HepG2 (cell line): ENCODE measurements around the gene MMP24OS. TPM values are rescaled to one million over a fixed set of nuclear protein-coding genes. Genes with fewer than 3 reads are reported as not detected.

ENCODE experiments used
- AHDC1 ChIP-seq: sonication (generic); formaldehyde crosslinking; IDR thresholded peaks from 2 replicates; pipeline ENCODE4 v1.5.1; 2020; ENCODE audit warnings: mild to moderate bottlenecking, missing genetic modification reagents, borderline replicate concordance
- E2F1 ChIP-seq: sonication (generic); formaldehyde crosslinking; IDR thresholded peaks from 2 replicates; pipeline ENCODE4 v1.5.0; 2020; ENCODE audit warnings: missing genetic modification reagents
- ERF ChIP-seq: IDR thresholded peaks from 2 replicates; pipeline ENCODE4 v1.6.1; 2018; ENCODE audit warnings: missing biosample characterization, missing genetic modification reagents
- GATAD2A ChIP-seq: IDR thresholded peaks from 2 replicates; pipeline ENCODE4 v1.6.1; 2016
- HIC2 ChIP-seq: sonication (generic); formaldehyde crosslinking; IDR thresholded peaks from 2 replicates; pipeline ENCODE4 v1.9.0; 2022; ENCODE audit warnings: low read depth, missing genetic modification reagents
- PCBP1 ChIP-seq: fragments of 200-400 bp; formaldehyde crosslinking; IDR thresholded peaks from 2 replicates; pipeline ENCODE4 v1.6.1; 2017; ENCODE audit warnings: mild to moderate bottlenecking, low read depth, low read length, borderline replicate concordance
- RXRB ChIP-seq: IDR thresholded peaks from 2 replicates; pipeline ENCODE4 v1.6.1; 2016; ENCODE audit warnings: borderline replicate concordance, missing genetic modification reagents, missing compliant biosample characterization
- STAT5B ChIP-seq: sonication (generic); formaldehyde crosslinking; IDR thresholded peaks from 2 replicates; pipeline ENCODE4 v1.4.0; 2020; ENCODE audit warnings: missing genetic modification reagents
- THAP9 ChIP-seq: sonication (generic); formaldehyde crosslinking; IDR thresholded peaks from 2 replicates; pipeline ENCODE4; 2020; ENCODE audit warnings: missing genetic modification reagents, mild to moderate bottlenecking, borderline replicate concordance
- ZBTB34 ChIP-seq: sonication (generic); formaldehyde crosslinking; IDR thresholded peaks from 2 replicates; pipeline ENCODE4 v1.8.0; 2022; ENCODE audit warnings: mild to moderate bottlenecking, missing genetic modification reagents
- ZFYVE20 ChIP-seq: sonication (generic); formaldehyde crosslinking; IDR thresholded peaks from 2 replicates; pipeline ENCODE4 v1.8.0; 2023; ENCODE audit warnings: low read depth, mild to moderate bottlenecking, moderate library complexity, missing genetic modification reagents, borderline replicate concordance
- ZNF121 ChIP-seq: sonication (generic); formaldehyde crosslinking; IDR thresholded peaks from 2 replicates; pipeline ENCODE4 v1.5.0; 2020; ENCODE audit warnings: mild to moderate bottlenecking, missing genetic modification reagents
- ZNF331 ChIP-seq: sonication (generic); formaldehyde crosslinking; IDR thresholded peaks from 2 replicates; pipeline ENCODE4 v1.4.0; 2020; ENCODE audit warnings: missing genetic modification reagents
- ZNF558 ChIP-seq: sonication (generic); formaldehyde crosslinking; IDR thresholded peaks from 2 replicates; pipeline ENCODE4 v1.9.0; 2022; ENCODE audit warnings: mild to moderate bottlenecking, missing genetic modification reagents, borderline replicate concordance
- ZNF674 ChIP-seq: sonication (generic); formaldehyde crosslinking; IDR thresholded peaks from 2 replicates; pipeline ENCODE4 v1.5.0; 2020; ENCODE audit warnings: low read depth, mild to moderate bottlenecking, missing genetic modification reagents
- polyA plus RNA-seq, 8 experiments: library from polyadenylated mRNA; depleted of rRNA in 3 of 8; stranded (reverse) in 7 of 8; unstranded in 1 of 8; fragments of >200 nt; fragmentation: Illumina TruSeq in 4 of 8; extraction: Trizol in 4 of 8; gene quantifications; 2 replicates each; pipeline versions ENCODE4 v1.2.1 to v1.2.3, GENCODE V29; 2011 to 2016; ENCODE audit warnings: low read depth in 4 of 8, missing spikeins in 1 of 8, mixed read lengths in 1 of 8; ENCODE audit not compliant: insufficient read depth in 1 of 8
- total RNA-seq, 5 experiments: library from RNA; depleted of rRNA; stranded (reverse); fragments of >200 nt; fragmentation: Illumina TruSeq; extraction: Trizol; gene quantifications; 2 replicates each; pipeline ENCODE4 v1.2.3, GENCODE V29; 2016; ENCODE audit warnings: low read depth in 1 of 5

Gene MMP24OS
- total and polyA plus RNA-seq, 2 of the 13 experiments (the other 11 are each of a cell fraction or from before 2014, with no cell fraction given), result 6.0 to 8.5 TPM

- TF ChIP-seq HIC2 (CRISPR knock-in tag) (no peak), ZNF331 (CRISPR knock-in tag) (peak; percentile 75), ZBTB34 (CRISPR knock-in tag) (no peak; the same call in 1 of the 2 replicates), ZNF121 (no peak; the same call in 1 of the 2 replicates), ERF (CRISPR knock-in tag) (peak; percentile 93), ZFYVE20 (CRISPR knock-in tag) (peak; percentile 94), ZNF674 (CRISPR knock-in tag) (no peak), AHDC1 (CRISPR knock-in tag) (peak; percentile 65; the same call in 1 of the 2 replicates), STAT5B (no peak), RXRB (CRISPR knock-in tag) (peak; percentile 73), THAP9 (CRISPR knock-in tag) (peak; percentile 91), ZNF558 (peak; percentile 97; the same call in 1 of the 2 replicates), PCBP1 (peak; percentile 91), E2F1 (CRISPR knock-in tag) (0 out of 2 replicates have a peak, but pooled peaks have one; percentile 48), GATAD2A (CRISPR knock-in tag) (peak; percentile 62; the same call in 1 of the 2 replicates)
Observed at GRCh38 chr20:35284267-35284991, 6.5 kb upstream of the MMP24OS start, which contains the start of gene EIF6 (continued).
